ENCODE measurements around the gene CNTN2. TPM values are rescaled to one million over a fixed set of nuclear protein-coding genes. Genes with fewer than 3 reads are reported as not detected.

The CNTN2 gene
- total and polyA plus RNA-seq, 11 donors: 0.04 to 2.4 (median 0.19) TPM; not detected in 3

- no peak overlapping the region for H3K4me3 ChIP-seq
- ATAC-seq: no peak
- no peaks in the 10 kb centered on the region for H3K9me3 ChIP-seq
- H3K4me1 ChIP-seq: peaks cover 0 to 10% (median 0%) of the 10 kb centered on the region in 12 donors
- DNase-seq: no peak
- no peak overlapping the region for H3K27ac ChIP-seq
- H3K27me3 ChIP-seq: peaks cover 5 to 60% (median 43%) of the 10 kb centered on the region in 9 donors
- TF ChIP-seq CTCF (IDR thresholded peaks at IDR 0.05) (no peak), POLR2A (IDR thresholded peaks at IDR 0.05) (no peak)
- WGBS, 4 donors: 17 to 67% (median 41%) methylated on average over 2 to 4 of the region's 4 CpGs
- intact Hi-C loops (cut with DNase I): no loop called here
- H3K36me3 ChIP-seq: no peaks in the 10 kb centered on the region
Measured at GRCh38 chr1:205046870-205047269, 3.9 kb downstream of the CNTN2 start.

GRCh38 chr1:205047764-205048231 is 4.8 kb downstream of the CNTN2 start:
- no peak for ATAC-seq
- H3K9me3 ChIP-seq: no peaks in the 10 kb centered on the region
- no peak overlapping the region for H3K27ac ChIP-seq
- intact Hi-C loops (cut with DNase I): no loop called here
- TF ChIP-seq POLR2A (IDR thresholded peaks at IDR 0.05) (no peak), CTCF (IDR thresholded peaks at IDR 0.05) (no peak)
- WGBS, 4 donors: 69 to 80% (median 76%) methylated on average over 5 of the region's 5 CpGs
- H3K27me3 ChIP-seq: peaks cover 3 to 53% (median 43%) of the 10 kb centered on the region in 9 donors
- peaks cover 0 to 8% (median 0%) of the 10 kb centered on the region in 12 donors for H3K4me1 ChIP-seq
- H3K4me3 ChIP-seq: no peak overlapping the region
- DNase-seq: no peak
- H3K36me3 ChIP-seq: no peaks in the 10 kb centered on the region

GRCh38 chr1:205048382-205048781 is 5.4 kb downstream of the CNTN2 start:
- ATAC-seq: no peak
- intact Hi-C loops (cut with DNase I): no loop called here
- H3K4me3 ChIP-seq: no peak overlapping the region
- peaks cover 0 to 53% (median 40%) of the 10 kb centered on the region in 9 donors for H3K27me3 ChIP-seq
- H3K27ac ChIP-seq: no peak overlapping the region
- no peaks in the 10 kb centered on the region for H3K36me3 ChIP-seq
- 82 to 88% (median 86%) methylated on average over 8 to 9 of the region's 9 CpGs for WGBS, 4 donors
- H3K9me3 ChIP-seq: no peaks in the 10 kb centered on the region
- DNase-seq: no peak
- TF ChIP-seq POLR2A (IDR thresholded peaks at IDR 0.05) (no peak), CTCF (IDR thresholded peaks at IDR 0.05) (no peak)
- H3K4me1 ChIP-seq: peaks cover 0 to 2% (median 0%) of the 10 kb centered on the region in 12 donors

- DNase-seq: no peak
- intact Hi-C loops (cut with DNase I): no loop called here
- Histone ChIP-seq H3K27ac (no peak overlapping the region), H3K36me3 (no peaks in the 10 kb centered on the region), H3K27me3 (peaks cover 0 to 50% (median 29%) of the 10 kb centered on the region in 9 donors), H3K9me3 (no peaks in the 10 kb centered on the region), H3K4me1 (no peaks in the 10 kb centered on the region), H3K4me3 (no peak overlapping the region)
- TF ChIP-seq POLR2A (IDR thresholded peaks at IDR 0.05) (no peak), CTCF (IDR thresholded peaks at IDR 0.05) (no peak)
- peak in 3 of 4 donors; percentile 37 to 45 (median 38) for ATAC-seq
- 60 to 81% (median 62%) methylated on average over 5 to 6 of the region's 6 CpGs for WGBS, 4 donors
Measured at GRCh38 chr1:205049479-205049878, 6.5 kb downstream of the CNTN2 start.
